ENCODE results near the gene RXFP2.

RXFP2 gene

GRCh38 chr13:31739226-31739625, at the start of gene RXFP2:
RXFP2 (plus strand) TSS chr13:31739526; CDS start chr13:31739613, 87 bp downstream.
- DNase-seq = no peak

GRCh38 chr13:31697290-31697689, 42.0 kb upstream of the RXFP2 start:
- DNase-seq = no peak

- no peak for DNase-seq
Measured at GRCh38 chr13:31699650-31700049, 39.7 kb upstream of the RXFP2 start.

- DNase-seq = no peak
Measured at GRCh38 chr13:31703780-31704179, 35.5 kb upstream of the RXFP2 start.

GRCh38 chr13:31706105-31706504, 33.2 kb upstream of the RXFP2 start:
- no peak for DNase-seq

GRCh38 chr13:31717583-31717982, 21.7 kb upstream of the RXFP2 start:
- DNase-seq = no peak

- no peak for DNase-seq
Measured at GRCh38 chr13:31719214-31719613, 20.1 kb upstream of the RXFP2 start.

- DNase-seq = no peak
Measured at GRCh38 chr13:31722673-31723072, 16.7 kb upstream of the RXFP2 start.

- DNase-seq = no peak
Measured at GRCh38 chr13:31725841-31726240, 13.5 kb upstream of the RXFP2 start.

- DNase-seq = no peak
Measured at GRCh38 chr13:31731921-31732320, 7.4 kb upstream of the RXFP2 start.

- DNase-seq = no peak
Measured at GRCh38 chr13:31733066-31733465, 6.3 kb upstream of the RXFP2 start.

- no peak for DNase-seq
Measured at GRCh38 chr13:31733647-31734046, 5.7 kb upstream of the RXFP2 start.

- peak; percentile 56 for DNase-seq
Measured at GRCh38 chr13:31742097-31742734, 2.9 kb downstream of the RXFP2 start.

GRCh38 chr13:31747291-31747690, 8.0 kb downstream of the RXFP2 start:
- DNase-seq = no peak

GRCh38 chr13:31747966-31748365, 8.6 kb downstream of the RXFP2 start:
- no peak for DNase-seq

GRCh38 chr13:31749929-31750328, 10.6 kb downstream of the RXFP2 start:
- DNase-seq = no peak

- DNase-seq = no peak
Measured at GRCh38 chr13:31755211-31755610, 15.9 kb downstream of the RXFP2 start.

- no peak for DNase-seq
Measured at GRCh38 chr13:31755803-31756212, 16.5 kb downstream of the RXFP2 start.

- DNase-seq = no peak
Measured at GRCh38 chr13:31756346-31756745, 17.0 kb downstream of the RXFP2 start.

- DNase-seq = no peak
Measured at GRCh38 chr13:31761951-31762350, 22.6 kb downstream of the RXFP2 start.

GRCh38 chr13:31764556-31764955, 25.2 kb downstream of the RXFP2 start:
- DNase-seq = no peak

GRCh38 chr13:31765138-31765785, 25.9 kb downstream of the RXFP2 start:
- DNase-seq = no peak

- DNase-seq = no peak
Measured at GRCh38 chr13:31767175-31767900, 28.0 kb downstream of the RXFP2 start.

GRCh38 chr13:31768351-31768750, 29.0 kb downstream of the RXFP2 start:
- DNase-seq = no peak

Measured in activated CD4-positive, alpha-beta T cell treated with anti-CD3 and anti-CD28 coated beads, Interleukin-2, amount 50 U/mL, for 1 hour (primary cell).